Measurements from ENCODE around the gene ATP5ME.

ATP5ME gene

GRCh38 chr4:634599-634985 is 39.5 kb downstream of the ATP5ME start:
- DNase-seq (ENCODE audit: low spot score), result no peak

DNA sequence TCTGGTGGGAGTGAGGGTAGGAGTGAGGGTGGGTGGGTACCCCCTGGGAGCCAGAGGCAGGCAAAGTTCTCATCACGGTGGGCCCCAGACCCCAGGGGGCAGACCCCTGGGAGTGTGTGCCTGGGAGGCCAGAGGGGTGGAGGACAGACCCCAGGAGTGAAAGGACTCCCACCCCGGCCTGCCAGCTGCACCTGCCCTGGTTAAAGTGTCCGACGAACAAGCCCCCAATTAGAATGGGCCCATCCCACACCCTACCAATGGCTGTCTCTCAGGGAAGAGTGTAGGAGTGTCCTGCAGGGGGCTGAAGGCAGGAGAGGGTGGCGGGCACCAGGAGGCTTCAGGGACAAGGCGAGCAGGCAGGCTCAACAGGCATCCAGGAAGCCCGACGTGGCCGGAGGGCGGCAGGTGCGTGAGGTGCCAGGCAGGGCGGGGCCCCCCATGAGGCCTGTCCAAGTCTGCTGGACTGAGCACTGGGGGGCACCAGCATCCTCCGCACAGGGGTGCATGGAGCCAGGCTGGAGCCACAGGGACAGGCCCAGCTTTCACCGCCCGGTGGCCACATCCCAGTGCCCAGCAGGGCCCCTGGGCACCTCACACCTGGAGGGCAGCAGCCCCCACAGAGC is 40.0 kb downstream of the ATP5ME start:
- DNase-seq (ENCODE audit: low spot score), result no peak

DNA sequence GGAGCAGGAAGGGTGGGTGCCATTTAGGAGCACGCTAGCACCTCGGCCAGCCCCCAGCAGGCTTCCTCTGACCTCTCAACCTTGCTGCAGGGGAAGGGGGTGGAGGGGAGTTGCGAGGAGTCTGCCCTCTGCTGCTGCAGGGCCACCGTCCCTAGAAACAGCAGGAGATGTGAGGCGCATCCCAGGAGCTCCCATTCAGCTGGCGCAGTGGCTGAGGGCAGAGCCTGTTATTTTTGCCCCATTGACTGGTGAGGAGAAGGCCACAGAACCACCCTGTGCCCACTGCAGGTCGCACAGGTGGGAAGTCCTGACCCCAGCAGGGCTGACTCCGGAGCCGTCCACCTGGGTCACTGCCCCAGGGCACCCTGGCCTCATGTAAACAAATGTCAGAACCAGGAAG is 40.7 kb downstream of the ATP5ME start:
- DNase-seq (ENCODE audit: low spot score), result no peak

- no peak for DNase-seq (ENCODE audit: low spot score)
Measured at GRCh38 chr4:632926-633325, 41.1 kb downstream of the ATP5ME start.

DNA sequence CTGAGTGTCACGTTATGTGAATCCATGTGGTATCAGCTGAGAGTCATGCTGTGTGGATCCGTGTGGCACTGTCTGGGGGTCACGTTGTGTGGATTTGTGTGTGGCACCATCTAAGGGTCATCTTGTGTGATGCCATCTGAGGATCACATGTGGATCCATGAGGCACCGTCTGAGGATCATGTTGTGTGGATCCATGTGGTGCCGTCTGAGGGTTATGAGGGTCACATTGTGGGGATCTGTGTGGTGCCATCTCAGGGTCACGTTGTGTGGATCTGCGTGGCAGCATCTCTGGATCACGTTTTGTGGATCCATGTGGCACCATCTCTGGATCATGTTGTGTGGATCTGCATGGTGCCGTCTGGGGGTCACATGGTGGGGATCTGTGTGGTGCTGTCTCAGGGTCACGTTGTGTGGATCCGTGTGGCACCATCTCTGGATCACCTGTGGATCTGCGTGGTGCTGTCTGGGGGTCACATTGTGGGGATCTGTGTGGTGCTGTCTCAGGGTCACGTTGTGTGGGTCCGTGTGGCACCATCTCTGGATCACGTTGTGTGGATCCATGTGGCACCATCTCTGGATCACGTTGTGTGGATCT is 41.8 kb downstream of the ATP5ME start:
- DNase-seq (ENCODE audit: low spot score), result no peak

GRCh38 chr4:630656-631055 is 43.4 kb downstream of the ATP5ME start:
- no peak for DNase-seq (ENCODE audit: low spot score)

GRCh38 chr4:629915-630641 is 44.0 kb downstream of the ATP5ME start:
- DNase-seq (ENCODE audit: low spot score), result no peak

DNA sequence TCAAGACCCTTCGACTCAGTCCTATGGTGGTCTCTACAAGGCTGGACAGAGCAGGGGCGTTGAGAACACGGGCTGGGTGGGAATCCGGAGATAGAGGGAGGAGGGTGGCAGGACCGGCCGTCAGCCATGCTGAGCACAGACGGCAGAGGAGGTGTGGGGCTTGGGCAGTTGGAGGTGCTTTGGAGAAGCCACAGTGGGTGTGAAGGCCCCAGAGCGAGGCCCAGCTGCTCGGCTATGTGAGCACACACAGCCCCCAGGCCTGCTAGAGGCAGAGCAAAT is 44.5 kb downstream of the ATP5ME start:
- DNase-seq (ENCODE audit: low spot score), result no peak

DNA sequence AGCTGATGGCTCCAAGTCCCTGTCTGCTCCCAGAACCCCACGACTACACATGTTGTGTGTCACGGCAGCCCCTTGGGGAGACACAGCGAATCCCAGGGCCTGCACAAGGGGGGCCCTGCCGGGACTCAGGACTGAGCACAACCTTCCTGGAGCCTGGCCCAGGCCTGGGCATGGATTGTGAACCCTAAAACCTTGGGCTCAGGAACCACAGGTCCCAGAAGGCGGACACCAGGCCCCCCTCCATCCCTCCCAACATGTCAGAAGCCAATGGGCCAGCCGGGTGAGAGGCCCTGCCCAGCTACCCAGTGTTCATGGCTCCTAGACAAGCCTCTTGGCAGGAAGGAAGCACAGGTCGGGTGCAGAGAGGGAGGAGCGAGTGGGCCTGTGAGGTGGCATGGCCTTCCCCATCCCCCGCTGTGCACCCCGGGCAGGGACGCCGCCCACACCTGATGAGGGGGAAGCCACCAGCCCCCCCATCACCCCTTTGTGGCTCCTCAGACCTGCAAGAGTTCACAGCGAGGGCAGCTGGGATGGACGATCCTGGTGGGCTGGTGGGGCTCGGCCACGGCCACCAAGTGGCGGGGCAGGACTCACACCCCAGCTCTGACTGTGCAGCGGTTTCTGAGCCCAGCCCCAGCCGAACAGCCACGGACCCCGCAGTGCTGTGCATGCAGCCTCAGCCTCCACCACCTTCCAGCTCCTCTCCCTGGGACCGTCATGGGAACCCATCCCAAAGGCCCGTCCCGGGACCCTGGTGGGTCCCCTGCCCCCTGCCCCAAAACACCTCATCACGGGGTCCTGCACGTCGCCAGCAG is 45.0 kb downstream of the ATP5ME start:
- peak; percentile 42 for DNase-seq (ENCODE audit: low spot score)

GRCh38 chr4:628311-628741 is 45.8 kb downstream of the ATP5ME start:
- DNase-seq (ENCODE audit: low spot score), result peak; percentile 44

DNA sequence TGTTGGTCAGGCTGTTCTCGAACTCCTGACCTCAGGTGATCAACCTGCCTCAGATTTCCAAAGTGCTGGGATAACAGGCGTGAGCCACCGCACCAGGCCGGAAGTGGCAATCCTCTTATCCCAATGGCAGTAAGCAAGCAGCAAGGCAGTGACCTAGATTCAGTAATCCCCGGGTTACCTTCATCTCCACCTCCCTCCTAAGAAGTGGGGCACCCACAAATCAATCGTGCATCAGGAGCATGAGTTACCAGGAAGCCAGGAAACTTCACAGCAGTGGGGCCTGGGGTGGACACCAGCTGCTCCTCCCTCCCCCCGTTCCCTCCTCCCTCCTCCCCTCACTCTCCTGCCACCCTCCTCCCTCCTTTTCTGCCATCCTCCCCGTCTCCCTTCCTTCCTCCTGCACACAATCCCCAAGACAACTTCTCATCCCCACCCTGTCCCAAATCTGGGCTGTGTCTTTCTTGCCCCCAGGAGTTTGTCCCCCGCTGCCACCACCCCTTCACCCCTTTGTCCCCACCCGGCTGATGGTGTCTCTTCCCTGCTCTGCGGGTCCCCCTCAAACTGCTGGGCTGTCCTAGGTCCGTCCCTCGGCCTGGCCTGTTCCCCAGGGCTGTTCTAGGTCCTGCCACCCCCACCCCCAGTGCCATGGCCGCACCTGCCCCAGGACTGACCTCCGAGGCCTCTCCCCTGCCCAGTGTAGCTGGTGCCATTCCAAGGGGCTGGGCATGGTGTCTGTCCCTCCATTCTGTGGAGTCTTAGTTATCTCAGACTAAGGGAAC is 46.5 kb downstream of the ATP5ME start:
- DNase-seq (ENCODE audit: low spot score), result peak; percentile 40

GRCh38 chr4:626201-627091 is 47.6 kb downstream of the ATP5ME start:
- DNase-seq (ENCODE audit: low spot score), result peak; percentile 52

- peak; percentile 44 for DNase-seq (ENCODE audit: low spot score)
Measured at GRCh38 chr4:625631-626161, 48.4 kb downstream of the ATP5ME start.

GRCh38 chr4:624705-625590 is 49.1 kb downstream of the ATP5ME start, which contains the start of gene PDE6B:
PDE6B (plus strand) TSS chr4:625573; CDS start chr4:625627, 54 bp downstream.
- peak; percentile 75 for DNase-seq (ENCODE audit: low spot score)

- DNase-seq (ENCODE audit: low spot score), result peak; percentile 38
Measured at GRCh38 chr4:623914-624566, 50.0 kb downstream of the ATP5ME start.

DNA sequence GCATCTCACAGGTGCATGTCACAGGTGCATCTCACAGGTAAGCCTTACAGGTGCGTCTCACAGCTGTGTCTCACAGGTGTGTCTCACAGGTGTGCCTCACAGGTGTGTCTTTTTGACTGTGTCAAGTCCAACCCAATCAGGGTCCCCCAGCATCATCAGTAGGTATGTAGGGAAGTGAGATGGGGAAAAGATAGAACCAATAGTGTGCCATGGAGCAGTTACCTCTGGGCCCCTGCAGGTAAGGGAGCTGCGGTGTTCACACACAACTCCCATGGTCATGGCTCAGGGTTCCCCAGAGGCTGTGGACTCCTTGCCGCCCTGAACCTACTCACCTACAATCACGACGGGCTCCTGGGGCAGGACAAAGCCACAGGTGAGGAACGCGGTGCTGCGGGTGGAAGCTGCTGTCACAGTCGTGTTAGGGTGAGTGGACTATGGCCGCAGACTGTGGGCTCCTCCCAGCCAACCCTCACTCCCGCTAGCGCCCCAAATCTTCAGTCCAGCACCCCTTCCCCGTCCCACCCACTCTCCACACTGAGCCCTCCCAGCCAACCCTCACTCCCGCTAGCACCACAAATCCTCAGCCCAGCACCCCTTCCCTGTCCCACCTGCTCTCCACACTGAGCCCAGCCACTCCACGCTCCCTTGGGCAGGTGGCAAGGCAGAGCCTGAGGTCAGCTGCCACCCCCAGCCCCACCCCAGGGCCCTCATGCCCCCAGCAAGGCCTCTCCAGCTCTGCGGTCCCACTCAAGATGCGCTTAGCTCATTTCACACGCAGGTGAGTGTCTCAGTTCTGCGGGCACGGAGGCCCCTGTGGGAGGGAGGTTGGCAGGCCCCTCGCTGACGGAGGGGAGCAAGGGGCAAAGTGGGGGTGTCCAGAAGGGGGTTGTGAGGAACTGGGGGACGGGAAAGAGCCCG is 50.8 kb downstream of the ATP5ME start:
- DNase-seq (ENCODE audit: low spot score), result peak; percentile 42

All from ecto neural progenitor cell (in vitro differentiated cells).